GM20000 (cell line): Measurements from ENCODE around the gene MYPN.

ENCODE experiments used
- DNase-seq: peaks from one replicate; pipeline ENCODE4 v3.0.0; 2012; ENCODE audit warnings: low spot score
- TF ChIP-seq, protein P1 (sequence below): IDR thresholded peaks from 2 replicates; pipeline ENCODE4 v1.5.1; 2012; ENCODE audit warnings: mild to moderate bottlenecking, control low read depth; ENCODE audit errors: extremely low read depth, missing control alignments

Gene MYPN

GRCh38 chr10:68261132-68261856, 152.0 kb downstream of the MYPN start:
- DNase-seq: no peak
- TF ChIP-seq, protein P1, sequence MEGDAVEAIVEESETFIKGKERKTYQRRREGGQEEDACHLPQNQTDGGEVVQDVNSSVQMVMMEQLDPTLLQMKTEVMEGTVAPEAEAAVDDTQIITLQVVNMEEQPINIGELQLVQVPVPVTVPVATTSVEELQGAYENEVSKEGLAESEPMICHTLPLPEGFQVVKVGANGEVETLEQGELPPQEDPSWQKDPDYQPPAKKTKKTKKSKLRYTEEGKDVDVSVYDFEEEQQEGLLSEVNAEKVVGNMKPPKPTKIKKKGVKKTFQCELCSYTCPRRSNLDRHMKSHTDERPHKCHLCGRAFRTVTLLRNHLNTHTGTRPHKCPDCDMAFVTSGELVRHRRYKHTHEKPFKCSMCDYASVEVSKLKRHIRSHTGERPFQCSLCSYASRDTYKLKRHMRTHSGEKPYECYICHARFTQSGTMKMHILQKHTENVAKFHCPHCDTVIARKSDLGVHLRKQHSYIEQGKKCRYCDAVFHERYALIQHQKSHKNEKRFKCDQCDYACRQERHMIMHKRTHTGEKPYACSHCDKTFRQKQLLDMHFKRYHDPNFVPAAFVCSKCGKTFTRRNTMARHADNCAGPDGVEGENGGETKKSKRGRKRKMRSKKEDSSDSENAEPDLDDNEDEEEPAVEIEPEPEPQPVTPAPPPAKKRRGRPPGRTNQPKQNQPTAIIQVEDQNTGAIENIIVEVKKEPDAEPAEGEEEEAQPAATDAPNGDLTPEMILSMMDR: no peak
